ENCODE measurements around the gene RASGRF1. TPM values are rescaled to one million over a fixed set of nuclear protein-coding genes. Genes with fewer than 3 reads are reported as not detected.
"Not testable (repeated sequence)": the region's sequence is repeated elsewhere in the genome, so short reads cannot be mapped to it uniquely, and the experiment has no call there.

Gene RASGRF1
- total RNA-seq, 1 donor from 2014 or later: under 0.01 TPM

GRCh38 chr15:78938658-78939488 is 151.7 kb downstream of the RASGRF1 start:
- no peak for DNase-seq (ENCODE audit: extremely low read depth, low read depth, low spot score)

- no peak for DNase-seq (ENCODE audit: extremely low read depth, low read depth, low spot score)
Measured at GRCh38 chr15:78937132-78937739, 153.3 kb downstream of the RASGRF1 start.

- no peak for DNase-seq (ENCODE audit: extremely low read depth, low read depth, low spot score)
Measured at GRCh38 chr15:78934655-78935023, 155.9 kb downstream of the RASGRF1 start.

GRCh38 chr15:78933823-78934654 is 156.5 kb downstream of the RASGRF1 start:
- DNase-seq (ENCODE audit: extremely low read depth, low read depth, low spot score): no peak

- DNase-seq (ENCODE audit: extremely low read depth, low read depth, low spot score): no peak
Measured at GRCh38 chr15:78933187-78933822, 157.3 kb downstream of the RASGRF1 start.

GRCh38 chr15:78932258-78932808 is 158.2 kb downstream of the RASGRF1 start:
- DNase-seq (ENCODE audit: extremely low read depth, low read depth, low spot score): no peak

GRCh38 chr15:78931439-78932257 is 158.9 kb downstream of the RASGRF1 start:
- DNase-seq (ENCODE audit: extremely low read depth, low read depth, low spot score): no peak

GRCh38 chr15:78930577-78931388 is 159.8 kb downstream of the RASGRF1 start:
- no peak for DNase-seq (ENCODE audit: extremely low read depth, low read depth, low spot score)

- no peak for DNase-seq (ENCODE audit: extremely low read depth, low read depth, low spot score)
Measured at GRCh38 chr15:78929536-78930264, 160.9 kb downstream of the RASGRF1 start.

- no peak for DNase-seq (ENCODE audit: extremely low read depth, low read depth, low spot score)
Measured at GRCh38 chr15:78928616-78929093, 161.9 kb downstream of the RASGRF1 start.

- DNase-seq (ENCODE audit: extremely low read depth, low read depth, low spot score): not testable (repeated sequence)
Measured at GRCh38 chr15:78928176-78928575, 162.4 kb downstream of the RASGRF1 start.

- DNase-seq (ENCODE audit: extremely low read depth, low read depth, low spot score): no peak
Measured at GRCh38 chr15:78927077-78927790, 163.3 kb downstream of the RASGRF1 start.

- DNase-seq (ENCODE audit: extremely low read depth, low read depth, low spot score): no peak
Measured at GRCh38 chr15:78925956-78926743, 164.4 kb downstream of the RASGRF1 start.

- DNase-seq (ENCODE audit: extremely low read depth, low read depth, low spot score): no peak
Measured at GRCh38 chr15:78925076-78925624, 165.4 kb downstream of the RASGRF1 start.

GRCh38 chr15:78923480-78924360 is 166.9 kb downstream of the RASGRF1 start:
- DNase-seq (ENCODE audit: extremely low read depth, low read depth, low spot score): no peak
